HepG2 (cell line): ENCODE results near the gene OPRL1. TPM values are rescaled to one million over a fixed set of nuclear protein-coding genes. Genes with fewer than 3 reads are reported as not detected.

Experiments
- ADNP ChIP-seq: sonication (generic); formaldehyde crosslinking; IDR thresholded peaks from 2 replicates; pipeline ENCODE4 v1.4.0; 2020; ENCODE audit warnings: missing genetic modification reagents
- CBX1 ChIP-seq: IDR thresholded peaks from one replicate; pipeline ENCODE4 v1.6.1; 2016; ENCODE audit warnings: antibody characterized with exemption, low read depth
- EZH2 ChIP-seq: conservative IDR thresholded peaks from 2 replicates; pipeline ENCODE4 v1.6.1; 2012; ENCODE audit warnings: mild to moderate bottlenecking, low read depth, low read length, moderate library complexity
- GMEB2 ChIP-seq: IDR thresholded peaks from 2 replicates; pipeline ENCODE4 v1.6.1; 2016; ENCODE audit warnings: missing biosample characterization, missing genetic modification reagents, low read depth
- IRX3 ChIP-seq: sonication (generic); formaldehyde crosslinking; IDR thresholded peaks from 2 replicates; pipeline ENCODE4 v1.8.1; 2023; ENCODE audit warnings: mild to moderate bottlenecking, low read depth, missing genetic modification reagents, borderline replicate concordance
- MAFK ChIP-seq, 2 experiments: IDR thresholded peaks in 1 of 2; conservative IDR thresholded peaks in 1 of 2; 2 replicates each; pipeline ENCODE4 v1.6.1; 2011; ENCODE audit warnings: improper control_type of control experiment in 2 of 2, low read length in 2 of 2
- MTF2 ChIP-seq: sonication (generic); formaldehyde crosslinking; IDR thresholded peaks from 2 replicates; pipeline ENCODE4 v1.5.0; 2020; ENCODE audit warnings: missing genetic modification reagents, borderline replicate concordance
- MXI1 ChIP-seq: IDR thresholded peaks from 3 replicates; pipeline ENCODE4 v1.6.1; 2012; ENCODE audit warnings: low read depth, low read length, inconsistent platforms, borderline replicate concordance
- NR2F6 ChIP-seq, 2 experiments: IDR thresholded peaks; 2 replicates each; pipeline ENCODE4 v1.6.1; 2016; ENCODE audit warnings: antibody characterized with exemption in 1 of 2, mild to moderate bottlenecking in 1 of 2
- PRDM10 ChIP-seq: sonication (generic); formaldehyde crosslinking; IDR thresholded peaks from 2 replicates; pipeline ENCODE4 v1.4.0; 2020; ENCODE audit warnings: low read depth, missing genetic modification reagents
- RCOR2 ChIP-seq: IDR thresholded peaks from 2 replicates; pipeline ENCODE4 v1.6.1; 2016; ENCODE audit warnings: missing biosample characterization, missing genetic modification reagents
- SNRNP70 ChIP-seq: fragments of 200-400 bp; formaldehyde crosslinking; IDR thresholded peaks from 2 replicates; pipeline ENCODE4 v1.6.1; 2017; ENCODE audit warnings: mild to moderate bottlenecking, low read depth, low read length, moderate library complexity
- TOPORS ChIP-seq: sonication (generic); formaldehyde crosslinking; IDR thresholded peaks from 2 replicates; pipeline ENCODE4 v1.8.0; 2023; ENCODE audit warnings: mild to moderate bottlenecking, missing genetic modification reagents
- ZNF10 ChIP-seq: sonication (generic); formaldehyde crosslinking; IDR thresholded peaks from 2 replicates; pipeline ENCODE4 v1.4.0; 2020; ENCODE audit warnings: mild to moderate bottlenecking, low read depth, missing genetic modification reagents, borderline replicate concordance
- ZNF160 ChIP-seq: sonication (generic); formaldehyde crosslinking; IDR thresholded peaks from 2 replicates; pipeline ENCODE4 v1.8.0; 2022; ENCODE audit warnings: mild to moderate bottlenecking, inconsistent platforms, missing genetic modification reagents
- ZNF224 ChIP-seq: sonication (generic); formaldehyde crosslinking; IDR thresholded peaks from 2 replicates; pipeline ENCODE4 v1.5.0; 2020; ENCODE audit warnings: mild to moderate bottlenecking, missing genetic modification reagents
- ZNF274 ChIP-seq: sonication (generic); formaldehyde crosslinking; IDR thresholded peaks from 2 replicates; pipeline ENCODE4 v1.5.1; 2020; ENCODE audit warnings: mild to moderate bottlenecking, missing genetic modification reagents
- ZNF616 ChIP-seq: sonication (generic); formaldehyde crosslinking; IDR thresholded peaks from 2 replicates; pipeline ENCODE4 v1.5.0; 2020; ENCODE audit warnings: low read depth, mild to moderate bottlenecking, missing genetic modification reagents
- polyA plus RNA-seq, 8 experiments: library from polyadenylated mRNA; depleted of rRNA in 3 of 8; stranded (reverse) in 7 of 8; unstranded in 1 of 8; fragments of >200 nt; fragmentation: Illumina TruSeq in 4 of 8; extraction: Trizol in 4 of 8; gene quantifications; 2 replicates each; pipeline versions ENCODE4 v1.2.1 to v1.2.3, GENCODE V29; 2011 to 2016; ENCODE audit warnings: low read depth in 4 of 8, missing spikeins in 1 of 8, mixed read lengths in 1 of 8; ENCODE audit not compliant: insufficient read depth in 1 of 8
- total RNA-seq, 5 experiments: library from RNA; depleted of rRNA; stranded (reverse); fragments of >200 nt; fragmentation: Illumina TruSeq; extraction: Trizol; gene quantifications; 2 replicates each; pipeline ENCODE4 v1.2.3, GENCODE V29; 2016; ENCODE audit warnings: low read depth in 1 of 5
- TF ChIP-seq, protein P1 (sequence below): sonication (generic); formaldehyde crosslinking; IDR thresholded peaks from 2 replicates; pipeline ENCODE4 v1.8.0; 2022; ENCODE audit warnings: mild to moderate bottlenecking, missing genetic modification reagents
- TF ChIP-seq, protein P2 (sequence below): fragments of 450-650 bp; IDR thresholded peaks from 2 replicates; pipeline ENCODE4 v1.6.1; 2017; ENCODE audit warnings: mild to moderate bottlenecking

The OPRL1 gene
- total and polyA plus RNA-seq, 2 of the 13 experiments (the other 11 are each of a cell fraction or from before 2014, with no cell fraction given), result 0.35 to 0.71 TPM

GRCh38 chr20:64062596-64063388, 17.1 kb upstream of the OPRL1 start, which contains the start of gene TCEA2 (continued):
- TF ChIP-seq, protein P1, sequence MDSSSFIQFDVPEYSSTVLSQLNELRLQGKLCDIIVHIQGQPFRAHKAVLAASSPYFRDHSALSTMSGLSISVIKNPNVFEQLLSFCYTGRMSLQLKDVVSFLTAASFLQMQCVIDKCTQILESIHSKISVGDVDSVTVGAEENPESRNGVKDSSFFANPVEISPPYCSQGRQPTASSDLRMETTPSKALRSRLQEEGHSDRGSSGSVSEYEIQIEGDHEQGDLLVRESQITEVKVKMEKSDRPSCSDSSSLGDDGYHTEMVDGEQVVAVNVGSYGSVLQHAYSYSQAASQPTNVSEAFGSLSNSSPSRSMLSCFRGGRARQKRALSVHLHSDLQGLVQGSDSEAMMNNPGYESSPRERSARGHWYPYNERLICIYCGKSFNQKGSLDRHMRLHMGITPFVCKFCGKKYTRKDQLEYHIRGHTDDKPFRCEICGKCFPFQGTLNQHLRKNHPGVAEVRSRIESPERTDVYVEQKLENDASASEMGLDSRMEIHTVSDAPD (CRISPR knock-in tag), result no peak
- TF ChIP-seq CBX1 (peak; percentile 96), MTF2 (CRISPR knock-in tag) (no peak), TOPORS (CRISPR knock-in tag) (0 out of 2 replicates have a peak, but pooled peaks have one; percentile 11), ZNF160 (CRISPR knock-in tag) (no peak; the same call in none of the 2 replicates), RCOR2 (CRISPR knock-in tag) (peak; percentile 50; the same call in 1 of the 2 replicates), NR2F6 (IDR thresholded peaks at IDR 0.05) (no peak), NR2F6 (CRISPR knock-in tag; IDR thresholded peaks at IDR 0.05) (no peak; the same call in 1 of the 2 replicates), GMEB2 (CRISPR knock-in tag) (peak; percentile 93), MAFK (conservative IDR thresholded peaks at IDR 0.05 in 1 of 2, IDR thresholded peaks at IDR 0.05 in 1 of 2; ENCODE audit: low read length in 2 of 2) (no peak), IRX3 (CRISPR knock-in tag) (no peak; the same call in none of the 2 replicates), PRDM10 (CRISPR knock-in tag) (peak; percentile 58; the same call in 1 of the 2 replicates), MXI1 (peak; percentile 98), ADNP (CRISPR knock-in tag) (peak; percentile 63; the same call in 1 of the 2 replicates), SNRNP70 (no peak), ZNF616 (CRISPR knock-in tag) (peak; percentile 76; the same call in 1 of the 2 replicates), ZNF274 (peak; percentile 98), ZNF10 (no peak), ZNF224 (CRISPR knock-in tag) (peak; percentile 98), EZH2 (no peak)
- TF ChIP-seq, protein P2, sequence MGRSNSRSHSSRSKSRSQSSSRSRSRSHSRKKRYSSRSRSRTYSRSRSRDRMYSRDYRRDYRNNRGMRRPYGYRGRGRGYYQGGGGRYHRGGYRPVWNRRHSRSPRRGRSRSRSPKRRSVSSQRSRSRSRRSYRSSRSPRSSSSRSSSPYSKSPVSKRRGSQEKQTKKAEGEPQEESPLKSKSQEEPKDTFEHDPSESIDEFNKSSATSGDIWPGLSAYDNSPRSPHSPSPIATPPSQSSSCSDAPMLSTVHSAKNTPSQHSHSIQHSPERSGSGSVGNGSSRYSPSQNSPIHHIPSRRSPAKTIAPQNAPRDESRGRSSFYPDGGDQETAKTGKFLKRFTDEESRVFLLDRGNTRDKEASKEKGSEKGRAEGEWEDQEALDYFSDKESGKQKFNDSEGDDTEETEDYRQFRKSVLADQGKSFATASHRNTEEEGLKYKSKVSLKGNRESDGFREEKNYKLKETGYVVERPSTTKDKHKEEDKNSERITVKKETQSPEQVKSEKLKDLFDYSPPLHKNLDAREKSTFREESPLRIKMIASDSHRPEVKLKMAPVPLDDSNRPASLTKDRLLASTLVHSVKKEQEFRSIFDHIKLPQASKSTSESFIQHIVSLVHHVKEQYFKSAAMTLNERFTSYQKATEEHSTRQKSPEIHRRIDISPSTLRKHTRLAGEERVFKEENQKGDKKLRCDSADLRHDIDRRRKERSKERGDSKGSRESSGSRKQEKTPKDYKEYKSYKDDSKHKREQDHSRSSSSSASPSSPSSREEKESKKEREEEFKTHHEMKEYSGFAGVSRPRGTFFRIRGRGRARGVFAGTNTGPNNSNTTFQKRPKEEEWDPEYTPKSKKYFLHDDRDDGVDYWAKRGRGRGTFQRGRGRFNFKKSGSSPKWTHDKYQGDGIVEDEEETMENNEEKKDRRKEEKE, result no peak
